Measurements from ENCODE around the gene SH2D4B.

The SH2D4B gene

GRCh38 chr10:80504158-80504811, 33.4 kb upstream of the SH2D4B start:
- no peak for DNase-seq

GRCh38 chr10:80504897-80505465, 32.7 kb upstream of the SH2D4B start:
- DNase-seq, result no peak

DNA sequence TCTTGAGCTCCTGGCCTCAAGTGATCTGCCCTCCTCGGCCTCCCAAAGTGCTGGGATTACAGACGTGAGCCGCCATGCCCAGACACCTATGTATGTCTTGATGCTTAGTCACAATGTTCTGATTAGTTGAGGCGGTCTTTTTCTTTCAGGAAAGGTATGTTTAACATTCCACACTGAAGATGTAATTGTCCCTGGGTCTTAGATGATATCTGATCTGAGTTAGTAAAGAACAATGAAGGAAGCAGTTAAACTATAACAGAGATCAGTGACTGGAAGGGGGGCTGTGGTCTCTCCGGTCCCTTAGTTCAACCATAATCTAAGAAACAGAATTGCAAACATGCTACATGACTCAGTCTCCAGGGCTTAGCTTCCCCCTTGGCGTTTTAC, 31.5 kb upstream of the SH2D4B start:
- peak; percentile 98 for DNase-seq

- DNase-seq, result no peak
These were observed 30.7 kb upstream of the SH2D4B start for GRCh38 chr10:80506836-80507487.

GRCh38 chr10:80509108-80509402, 28.6 kb upstream of the SH2D4B start:
- no peak for DNase-seq

GRCh38 chr10:80509403-80510161, 28.1 kb upstream of the SH2D4B start:
- peak; percentile 94 for DNase-seq

DNA sequence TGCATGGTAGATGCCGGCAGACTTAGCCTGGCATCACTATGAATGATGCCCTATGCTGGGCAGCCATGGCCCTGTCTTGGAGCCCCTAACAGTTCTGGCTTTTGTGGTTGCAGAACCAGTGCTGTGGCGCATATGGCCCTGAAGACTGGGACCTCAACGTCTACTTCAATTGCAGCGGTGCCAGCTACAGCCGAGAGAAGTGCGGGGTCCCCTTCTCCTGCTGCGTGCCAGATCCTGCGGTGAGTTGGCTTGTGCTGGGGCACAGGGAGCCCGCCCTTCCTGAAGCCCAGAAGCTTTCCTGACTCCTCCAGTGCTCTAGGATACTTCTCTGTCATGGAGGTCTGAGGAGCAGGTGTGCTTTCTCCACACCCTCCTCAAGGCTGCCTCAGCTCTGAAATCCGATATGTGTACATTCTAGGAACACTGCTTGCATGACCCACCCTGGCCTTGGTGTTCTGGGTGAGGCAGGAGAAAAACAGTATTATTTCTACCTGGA, 25.6 kb upstream of the SH2D4B start:
- DNase-seq, result no peak

- no peak for DNase-seq
These were observed 24.6 kb upstream of the SH2D4B start for GRCh38 chr10:80513106-80513505.

DNA sequence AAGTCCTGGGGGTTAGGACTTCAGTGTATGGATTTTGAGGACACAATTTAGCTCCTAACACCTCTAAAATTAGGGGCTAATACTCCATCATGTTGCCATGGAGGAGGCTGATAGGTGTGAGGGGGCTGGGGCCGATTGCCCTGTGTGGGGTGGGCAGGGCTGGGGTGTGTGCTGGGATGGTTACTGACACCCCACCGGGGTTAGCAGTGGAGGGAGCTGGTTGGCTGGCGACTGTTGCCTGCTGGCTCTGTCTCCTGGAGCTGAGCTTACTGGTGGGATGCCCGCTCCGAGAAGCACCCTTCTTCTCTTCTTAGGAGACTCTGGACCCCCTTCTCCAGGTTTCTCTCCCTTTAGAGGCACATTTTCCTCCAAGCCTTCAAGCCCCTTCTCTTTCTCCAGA, 22.2 kb upstream of the SH2D4B start:
- no peak for DNase-seq

- no peak for DNase-seq
These were observed 21.8 kb upstream of the SH2D4B start for GRCh38 chr10:80515941-80516340.

DNA sequence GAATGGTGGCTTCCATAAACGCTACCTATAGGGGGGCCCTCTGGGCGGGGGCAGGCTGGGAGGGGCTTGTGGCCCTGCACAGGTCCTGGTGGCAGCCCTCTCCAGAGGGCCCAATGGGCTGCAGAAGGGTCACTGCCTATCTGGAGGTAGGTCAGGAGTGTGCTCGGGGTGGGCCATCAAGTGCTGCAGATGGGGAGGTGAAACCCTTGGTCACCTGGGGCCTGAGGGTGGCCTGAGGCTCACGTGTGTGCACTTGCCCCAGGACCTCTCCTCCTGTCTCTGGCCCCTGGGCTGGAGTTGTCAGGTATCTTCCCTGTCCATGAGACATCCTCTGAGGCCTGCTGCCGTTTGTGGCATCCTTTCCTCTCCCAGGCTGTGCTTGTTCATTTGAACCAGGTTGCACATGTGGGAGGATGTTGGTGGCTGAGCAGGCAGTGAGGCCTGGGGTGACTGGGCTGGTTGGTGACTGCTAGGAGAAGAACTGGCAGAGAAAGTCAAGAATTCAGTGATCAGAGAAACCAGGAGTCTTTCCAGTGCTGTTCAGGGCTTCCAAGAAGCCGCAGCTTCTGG, 21.1 kb upstream of the SH2D4B start:
- DNase-seq, result no peak

DNA sequence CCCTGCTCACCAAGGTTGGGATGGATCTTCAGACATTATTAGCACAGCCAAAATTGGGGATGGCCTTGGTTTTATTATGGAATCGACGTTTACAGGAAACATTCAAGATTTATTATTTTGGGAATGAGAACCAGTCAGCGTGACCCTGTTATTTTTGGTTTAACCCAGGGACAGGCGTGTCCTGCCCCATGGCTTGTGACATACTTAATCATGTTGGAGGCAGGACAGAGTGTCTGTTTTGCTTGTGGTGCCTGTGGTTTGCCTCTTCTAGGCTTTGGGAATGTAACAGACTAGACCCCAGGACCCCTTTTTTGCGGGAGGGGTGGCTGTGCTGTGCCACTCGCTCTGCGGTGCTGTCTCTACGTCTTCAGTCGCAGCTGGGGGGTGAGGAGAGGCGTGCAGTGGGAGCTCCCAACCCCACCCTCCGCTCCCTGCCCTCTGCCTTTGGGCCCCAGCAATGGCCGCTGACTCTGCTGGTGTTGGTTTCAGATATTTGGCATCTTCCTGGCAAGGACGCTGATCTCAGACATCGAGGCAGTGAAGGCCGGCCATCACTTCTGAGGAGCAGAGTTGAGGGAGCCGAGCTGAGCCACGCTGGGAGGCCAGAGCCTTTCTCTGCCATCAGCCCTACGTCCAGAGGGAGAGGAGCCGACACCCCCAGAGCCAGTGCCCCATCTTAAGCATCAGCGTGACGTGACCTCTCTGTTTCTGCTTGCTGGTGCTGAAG, 20.1 kb upstream of the SH2D4B start:
- DNase-seq, result no peak

DNA sequence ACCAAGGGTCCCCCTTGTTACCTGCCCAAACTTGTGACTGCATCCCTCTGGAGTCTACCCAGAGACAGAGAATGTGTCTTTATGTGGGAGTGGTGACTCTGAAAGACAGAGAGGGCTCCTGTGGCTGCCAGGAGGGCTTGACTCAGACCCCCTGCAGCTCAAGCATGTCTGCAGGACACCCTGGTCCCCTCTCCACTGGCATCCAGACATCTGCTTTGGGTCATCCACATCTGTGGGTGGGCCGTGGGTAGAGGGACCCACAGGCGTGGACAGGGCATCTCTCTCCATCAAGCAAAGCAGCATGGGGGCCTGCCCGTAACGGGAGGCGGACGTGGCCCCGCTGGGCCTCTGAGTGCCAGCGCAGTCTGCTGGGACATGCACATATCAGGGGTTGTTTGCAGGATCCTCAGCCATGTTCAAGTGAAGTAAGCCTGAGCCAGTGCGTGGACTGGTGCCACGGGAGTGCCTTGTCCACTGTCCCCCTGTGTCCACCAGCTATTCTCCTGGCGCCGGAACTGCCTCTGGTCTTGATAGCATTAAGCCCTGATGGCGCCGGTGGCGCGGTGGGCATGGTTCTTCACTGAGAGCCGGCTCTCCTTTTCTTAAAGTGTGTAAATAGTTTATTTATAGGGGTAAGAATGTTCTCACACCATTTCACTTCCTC, 19.4 kb upstream of the SH2D4B start:
- DNase-seq, result no peak

DNA sequence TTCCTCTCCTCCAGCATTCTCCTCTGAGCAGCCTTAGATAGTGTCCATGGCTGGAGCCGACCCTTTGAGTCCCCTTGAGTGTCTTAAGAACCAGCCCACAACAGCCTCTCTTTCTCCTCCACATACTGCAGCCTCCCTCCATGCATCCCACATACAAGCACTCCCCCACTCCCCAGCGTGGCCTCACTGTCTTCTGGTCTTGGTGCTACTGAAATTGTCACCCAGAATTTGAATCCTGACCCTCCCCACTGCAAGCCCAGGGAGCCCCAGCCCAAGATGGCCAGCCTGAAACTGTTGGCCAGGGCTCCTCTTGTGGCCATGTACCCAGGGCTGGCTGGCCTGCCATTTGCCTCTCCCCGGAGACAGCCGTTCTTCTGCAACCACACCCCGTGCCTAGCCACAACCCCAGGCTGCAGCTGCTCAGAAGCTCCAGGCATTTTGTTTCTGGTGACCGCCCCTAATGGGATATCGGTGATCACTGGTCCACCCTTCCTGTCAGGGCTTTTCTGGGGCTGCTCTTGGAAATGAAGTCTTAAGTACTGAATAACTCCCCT, 18.8 kb upstream of the SH2D4B start:
- no peak for DNase-seq

GRCh38 chr10:80519936-80520650, 17.6 kb upstream of the SH2D4B start:
- DNase-seq, result no peak

- DNase-seq, result no peak
These were observed 16.8 kb upstream of the SH2D4B start for GRCh38 chr10:80520661-80521470.

DNA sequence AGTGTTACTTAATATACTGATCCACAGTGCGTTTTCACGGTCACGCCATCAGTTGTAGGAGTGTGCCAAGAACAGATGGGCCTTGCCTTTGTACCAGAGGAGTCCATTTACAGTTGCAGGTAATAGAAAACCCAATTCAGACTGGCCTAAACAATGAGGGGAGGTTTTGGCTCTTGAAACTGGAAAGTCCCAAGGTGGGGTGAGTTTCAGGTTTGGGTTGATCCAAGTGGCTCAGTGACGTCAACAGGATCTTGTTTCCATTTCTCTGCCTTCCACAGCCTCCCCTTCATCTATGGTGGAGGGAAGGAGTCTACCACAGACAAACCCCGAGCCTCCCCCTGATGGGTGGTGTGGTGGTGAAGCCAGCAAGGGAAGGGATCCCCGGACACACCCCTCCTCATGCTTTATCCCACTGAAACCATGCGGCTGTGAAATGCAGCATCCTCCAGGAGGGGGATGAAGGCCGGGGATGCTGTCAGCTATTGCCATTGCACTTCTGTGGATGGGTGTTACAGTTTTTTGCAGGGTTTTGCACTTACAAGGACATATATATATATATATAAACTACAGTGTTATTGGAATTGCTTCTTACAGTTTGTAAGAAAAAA, 14.8 kb upstream of the SH2D4B start:
- no peak for DNase-seq

- DNase-seq, result no peak
These were observed 13.9 kb upstream of the SH2D4B start for GRCh38 chr10:80523773-80524172.

GRCh38 chr10:80524190-80524909, 13.4 kb upstream of the SH2D4B start:
- no peak for DNase-seq

All from kidney glomerular epithelial cell (primary cell).